DMS153 treated with DMSO at 0.1 percent for 48 hours (cell line): Measurements from ENCODE around the gene PRDM5.
A peak's percentile ranks its signal among the peaks of the same experiment; 100 is the strongest.
"Not testable (repeated sequence)": the region's sequence is repeated elsewhere in the genome, so short reads cannot be mapped to it uniquely, and the experiment has no call there.

Source experiments
- DNase-seq: peaks from one replicate; lab custom pipeline; 2025; ENCODE audit not compliant: unreplicated experiment; lab: John Stamatoyannopoulos, UW

The PRDM5 gene

GRCh38 chr4:120659616-120660170 is 262.8 kb downstream of the PRDM5 start:
- DNase-seq: no peak

DNA sequence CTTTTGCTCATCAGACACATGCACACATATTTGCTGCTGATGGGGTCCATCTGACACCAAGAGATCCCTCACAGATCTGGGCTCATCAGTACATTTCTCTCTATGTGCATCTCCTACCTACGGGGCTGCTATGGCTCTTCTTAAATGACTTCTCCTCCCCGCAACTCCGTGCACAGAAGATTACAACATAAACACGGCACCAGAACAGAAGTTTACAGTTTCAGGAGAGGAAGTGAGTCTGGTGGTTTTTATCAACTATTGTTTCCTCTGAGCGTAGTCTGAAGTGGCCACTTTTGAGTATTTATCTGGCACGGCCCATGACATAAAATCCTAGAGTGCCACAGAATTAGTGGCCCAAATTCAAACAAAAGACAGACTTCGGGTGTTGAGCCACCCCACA is 263.8 kb downstream of the PRDM5 start:
- DNase-seq: peak; percentile 12

DNA sequence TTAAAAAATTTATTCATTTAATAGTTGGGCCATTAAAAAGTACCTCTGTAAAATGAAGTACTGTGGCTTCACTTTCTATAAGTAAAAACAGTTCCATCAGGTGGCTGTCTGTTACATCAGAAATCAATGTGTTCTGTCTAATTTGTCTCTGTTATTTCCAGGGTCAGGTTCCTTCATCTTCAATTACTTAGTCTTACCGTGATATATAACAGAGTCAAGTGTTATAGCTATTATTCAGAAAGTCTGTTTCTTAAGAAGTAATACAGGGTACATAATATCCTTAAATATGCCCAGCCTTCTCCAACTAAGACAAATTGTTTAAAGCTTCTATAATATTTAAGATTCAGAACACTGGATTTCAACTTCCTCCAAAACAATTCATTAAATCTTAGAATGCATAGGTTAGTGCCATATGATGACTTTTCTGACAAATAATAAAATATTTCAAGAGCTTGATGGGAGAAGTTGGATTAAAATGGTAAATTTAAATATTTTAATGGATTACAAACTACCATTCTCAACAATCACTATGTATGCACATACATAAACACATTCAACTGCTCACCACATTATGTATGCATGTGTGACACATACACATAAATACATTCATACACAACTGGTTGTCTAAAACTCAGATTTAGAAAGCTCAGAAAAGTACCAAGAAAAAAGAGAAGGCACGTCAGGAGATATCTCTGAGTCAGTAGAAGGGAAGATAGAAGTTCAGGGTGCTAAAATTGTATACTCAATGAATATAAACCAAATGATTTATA is 268.5 kb downstream of the PRDM5 start:
- DNase-seq: no peak

DNA sequence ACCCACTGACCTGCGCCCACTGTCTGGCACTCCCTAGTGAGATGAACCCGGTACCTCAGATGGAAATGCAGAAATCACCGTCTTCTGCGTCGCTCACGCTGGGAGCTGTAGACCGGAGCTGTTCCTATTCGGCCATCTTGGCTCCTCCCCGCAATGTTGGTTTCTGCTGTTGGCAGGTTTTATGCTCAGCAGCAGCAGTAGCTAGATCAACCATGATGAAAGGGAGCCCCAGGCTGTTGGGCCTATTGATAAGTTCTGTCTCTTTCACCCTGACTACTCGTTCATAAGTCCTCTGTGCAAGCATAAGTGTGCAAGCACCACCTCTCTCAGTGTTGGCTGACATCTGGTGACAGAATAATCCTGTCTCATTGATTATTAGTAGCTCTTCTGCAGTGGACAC is 274.2 kb downstream of the PRDM5 start:
- DNase-seq: not testable (repeated sequence)
